Subcutaneous preadipocyte (primary cell): ENCODE measurements around the gene SNCAIP. TPM values are rescaled to one million over a fixed set of nuclear protein-coding genes. Genes with fewer than 3 reads are reported as not detected.

Experiments
- total RNA-seq: library from RNA; depleted of rRNA; stranded (reverse); fragments of >200 nt; gene quantifications from 2 replicates; pipeline ENCODE4 v1.2.3, GENCODE V29; 2012

Gene SNCAIP
- total RNA-seq, result under 0.01 and 0.20 TPM in 2 replicates

DNA sequence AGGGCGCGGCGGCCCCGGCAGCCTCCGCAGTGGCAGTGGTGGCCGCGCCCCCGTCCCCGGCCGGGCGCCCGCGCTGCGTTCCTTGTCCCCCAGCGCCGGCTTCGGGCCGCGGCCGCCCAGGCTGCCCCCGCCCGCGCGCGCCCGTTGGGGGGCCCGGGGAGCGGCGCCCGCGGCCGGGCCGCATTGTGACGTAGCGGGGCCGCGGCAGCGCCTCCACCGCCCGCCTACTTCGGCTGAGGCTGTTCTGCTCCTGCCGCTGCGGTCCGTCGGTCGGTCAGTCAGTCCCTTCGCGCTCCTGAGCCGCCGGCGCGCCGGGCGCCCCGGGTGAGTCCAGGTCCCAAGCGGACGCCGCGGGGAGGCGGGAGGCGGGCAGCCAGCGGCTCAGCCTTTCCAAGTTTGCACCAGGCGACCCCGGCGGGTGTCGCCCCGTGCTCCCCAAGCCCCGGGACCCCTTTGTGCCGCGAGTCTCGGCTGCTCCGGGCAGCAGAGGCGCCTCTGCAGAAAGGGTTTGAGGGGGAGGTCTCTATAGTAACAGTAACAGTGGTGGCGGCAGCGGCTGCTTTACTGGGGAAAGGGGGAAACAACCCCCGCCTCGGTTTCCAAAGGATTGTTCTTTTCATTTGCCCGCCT, at the start of gene SNCAIP:
TSS of gene SNCAIP (plus strand) at position 277 of the 630 bp plus-strand sequence. CDS start 78,898 bp downstream, outside the sequence.

Other genes with a start within 250 kb of the SNCAIP start
- 26.4 and 45.9 TPM in 2 replicates for gene LOX, start 234.0 kb upstream of the SNCAIP start, total RNA-seq
- under 0.01 TPM in 2 replicates for gene ZNF474, start 182.7 kb upstream of the SNCAIP start, total RNA-seq